H1 (cell line): Measurements from ENCODE around the gene NDUFB5. TPM values are rescaled to one million over a fixed set of nuclear protein-coding genes. Genes with fewer than 3 reads are reported as not detected.

Experiments
- CTCF ChIA-PET: fragments of 300-600 bp; sonication (Branson Sonifier 250); formaldehyde crosslinking; loops from one replicate; lab custom pipeline; 2021; ENCODE audit not compliant: partially characterized antibody; lab: Charles Lee
- POLR2A ChIA-PET: fragments of 300-600 bp; sonication (Branson Sonifier 250); formaldehyde crosslinking; loops from one replicate; lab custom pipeline; 2021; ENCODE audit warnings: inconsistent platforms; ENCODE audit not compliant: partially characterized antibody; lab: Charles Lee
- DNase-seq, 2 experiments: peaks; one replicate each; pipeline versions ENCODE4 v3.0.0 to v3.0.0-alpha.2; 2010 to 2022; ENCODE audit warnings: low spot score in 2 of 2, low read depth in 1 of 2, mixed read lengths in 1 of 2
- FAIRE-seq: peaks from 2 replicates; lab custom pipeline; 2011; peaks lifted over from hg19 to GRCh38; lab: Jason Lieb, UNC
- H2AFZ ChIP-seq: 2 replicates; pipeline ENCODE4 v1.8.1; 2012; ENCODE audit warnings: low read length, inconsistent platforms
- H2AK5ac ChIP-seq: 2 replicates; pipeline ENCODE4 v1.6.1; 2013; ENCODE audit warnings: low read depth, low read length
- H2BK120ac ChIP-seq: replicated peaks from 2 replicates; pipeline ENCODE3; 2013; ENCODE audit warnings: low read depth, low read length, inconsistent platforms
- H2BK12ac ChIP-seq: 2 replicates; pipeline ENCODE4 v1.6.1; 2013; ENCODE audit warnings: low read depth, low read length
- H2BK15ac ChIP-seq: 2 replicates; pipeline ENCODE4 v1.6.1; 2013; ENCODE audit warnings: low read length
- H2BK20ac ChIP-seq: 2 replicates; pipeline ENCODE4 v1.6.1; 2013; ENCODE audit warnings: low read length
- H2BK5ac ChIP-seq: 2 replicates; pipeline ENCODE4 v1.6.1; 2013; ENCODE audit warnings: low read depth, low read length
- H3K14ac ChIP-seq: 2 replicates; pipeline ENCODE4 v1.6.1; 2013; ENCODE audit warnings: inconsistent platforms; ENCODE audit not compliant: insufficient read length
- H3K18ac ChIP-seq: 2 replicates; pipeline ENCODE4 v1.6.1; 2013; ENCODE audit warnings: low read length; ENCODE audit errors: extremely low read depth
- H3K23ac ChIP-seq: 2 replicates; pipeline ENCODE4 v1.6.1; 2013; ENCODE audit warnings: inconsistent platforms; ENCODE audit not compliant: insufficient read length
- H3K23me2 ChIP-seq: 2 replicates; pipeline ENCODE4 v1.6.1; 2013; ENCODE audit warnings: low read depth, low read length
- H3K27ac ChIP-seq: 2 replicates; pipeline ENCODE4 v1.6.1; 2011; ENCODE audit warnings: low read depth, low read length, inconsistent platforms
- H3K27me3 ChIP-seq, 4 experiments: replicated peaks in 1 of 4; 1 replicate in 1 of 4; 2 replicates in 3 of 4; pipeline versions ENCODE4 v1.6.1 to v1.8.1; 2011 to 2013; ENCODE audit warnings: low read length in 3 of 4, mild to moderate bottlenecking in 3 of 4, inconsistent platforms in 2 of 4, mixed read lengths in 2 of 4, moderate library complexity in 1 of 4; ENCODE audit not compliant: control insufficient read depth in 3 of 4, insufficient read depth in 3 of 4; ENCODE audit errors: extremely low read depth in 1 of 4
- H3K36me3 ChIP-seq, 4 experiments: 2 replicates each; pipeline versions ENCODE4 v1.6.1 to v1.8.1; 2011 to 2013; ENCODE audit warnings: mild to moderate bottlenecking in 4 of 4, low read length in 3 of 4, moderate library complexity in 2 of 4, control low read depth in 1 of 4, inconsistent platforms in 1 of 4; ENCODE audit not compliant: insufficient read depth in 4 of 4, control insufficient read depth in 2 of 4
- H3K4ac ChIP-seq: replicated peaks from 2 replicates; pipeline ENCODE3; 2013; ENCODE audit warnings: low read length, low read depth, mixed read lengths, inconsistent platforms; ENCODE audit not compliant: insufficient read length
- H3K4me1 ChIP-seq, 4 experiments: replicated peaks in 1 of 4; 1 replicate in 1 of 4; 2 replicates in 3 of 4; pipeline versions ENCODE4 v1.6.1 to v1.8.1; 2011 to 2013; ENCODE audit warnings: low read length in 3 of 4, inconsistent platforms in 2 of 4, mixed read lengths in 1 of 4; ENCODE audit not compliant: insufficient read depth in 4 of 4, control insufficient read depth in 3 of 4
- H3K4me2 ChIP-seq, 2 experiments: 2 replicates each; pipeline versions ENCODE4 v1.6.1 to v1.8.1; 2011 to 2013; ENCODE audit warnings: low read depth in 2 of 2, low read length in 2 of 2, control low read depth in 1 of 2, inconsistent platforms in 1 of 2, mild to moderate bottlenecking in 1 of 2; ENCODE audit not compliant: insufficient read depth in 1 of 2
- H3K4me3 ChIP-seq, 4 experiments: fragments of 200-600, 300-600 bp in 1 of 4; sonication (generic), shearing (Covaris generic), sonication (Bioruptor Twin) in 1 of 4; 2 replicates each; pipeline versions ENCODE4 v1.5.1 to v1.8.1; 2011 to 2016; ENCODE audit warnings: low read length in 4 of 4, low read depth in 3 of 4, control low read depth in 2 of 4, inconsistent platforms in 2 of 4, mild to moderate bottlenecking in 2 of 4, mixed read lengths in 1 of 4, moderate library complexity in 1 of 4; ENCODE audit not compliant: insufficient read depth in 2 of 4; ENCODE audit errors: extremely low read depth in 1 of 4
- H3K56ac ChIP-seq: replicated peaks from 2 replicates; pipeline ENCODE3; 2013; ENCODE audit warnings: low read depth, mild to moderate bottlenecking, mixed read lengths, low read length, inconsistent platforms; ENCODE audit not compliant: insufficient read length
- H3K79me1 ChIP-seq: 2 replicates; pipeline ENCODE4 v1.6.1; 2013; ENCODE audit warnings: low read depth, low read length, control low read depth
- H3K79me2 ChIP-seq, 2 experiments: 2 replicates each; pipeline versions ENCODE4 v1.6.1 to v1.8.1; 2012 to 2013; ENCODE audit warnings: low read length in 2 of 2, mild to moderate bottlenecking in 2 of 2, inconsistent platforms in 1 of 2; ENCODE audit not compliant: insufficient read depth in 2 of 2, control insufficient read depth in 1 of 2
- H3K9ac ChIP-seq, 4 experiments: replicated peaks in 1 of 4; 1 replicate in 1 of 4; 2 replicates in 3 of 4; pipeline versions ENCODE4 v1.6.1 to v1.8.1; 2011 to 2013; ENCODE audit warnings: low read depth in 3 of 4, low read length in 3 of 4, control low read depth in 2 of 4, mild to moderate bottlenecking in 2 of 4, moderate library complexity in 2 of 4, inconsistent platforms in 1 of 4; ENCODE audit errors: extremely low read depth in 1 of 4
- H3K9me3 ChIP-seq, 2 experiments: 2 replicates each; pipeline versions ENCODE4 v1.6.1 to v1.8.1; 2012 to 2013; ENCODE audit warnings: mild to moderate bottlenecking in 2 of 2, moderate library complexity in 2 of 2, control low read depth in 1 of 2, inconsistent platforms in 1 of 2, low read depth in 1 of 2, low read length in 1 of 2, mixed read lengths in 1 of 2; ENCODE audit not compliant: insufficient read depth in 2 of 2
- H4K20me1 ChIP-seq, 2 experiments: replicated peaks in 1 of 2; 2 replicates each; pipeline versions ENCODE3 to v1.8.1; 2011 to 2013; ENCODE audit warnings: inconsistent platforms in 2 of 2, low read length in 2 of 2, mild to moderate bottlenecking in 1 of 2; ENCODE audit not compliant: insufficient read depth in 2 of 2, control insufficient read depth in 1 of 2
- H4K5ac ChIP-seq: 2 replicates; pipeline ENCODE4 v1.6.1; 2013; ENCODE audit warnings: low read length, low read depth, mixed read lengths, inconsistent platforms; ENCODE audit not compliant: insufficient read length
- H4K8ac ChIP-seq: 2 replicates; pipeline ENCODE4 v1.8.0; 2013; ENCODE audit warnings: mild to moderate bottlenecking, moderate library complexity, low read length, inconsistent platforms; ENCODE audit not compliant: insufficient read depth; ENCODE audit errors: extremely low read depth
- H4K91ac ChIP-seq: replicated peaks from 2 replicates; pipeline ENCODE3; 2013; ENCODE audit warnings: low read length, mixed read lengths, inconsistent platforms; ENCODE audit not compliant: insufficient read length
- HDAC2 ChIP-seq, 2 experiments: fragments of 300-600 bp in 1 of 2; sonication (generic) in 1 of 2; IDR thresholded peaks; 2 replicates each; pipeline ENCODE4 v1.6.1; 2011 to 2012; ENCODE audit warnings: low read depth in 2 of 2, low read length in 2 of 2, mild to moderate bottlenecking in 2 of 2, moderate library complexity in 2 of 2, borderline replicate concordance in 1 of 2, inconsistent platforms in 1 of 2
- JUND ChIP-seq: IDR thresholded peaks from 2 replicates; pipeline ENCODE4 v1.6.1; 2011; ENCODE audit warnings: mild to moderate bottlenecking, improper control_type of control experiment, low read length
- KDM1A ChIP-seq: fragments of 200-600, 300-600 bp; sonication (generic); IDR thresholded peaks from 2 replicates; pipeline ENCODE4 v1.7.1; 2016; ENCODE audit warnings: mild to moderate bottlenecking, low read length, borderline replicate concordance
- RBBP5 ChIP-seq: IDR thresholded peaks from 2 replicates; pipeline ENCODE4 v1.7.1; 2012; ENCODE audit warnings: low read depth, mild to moderate bottlenecking, inconsistent platforms, low read length, moderate library complexity, borderline replicate concordance
- SP2 ChIP-seq: IDR thresholded peaks from 2 replicates; pipeline ENCODE4 v1.6.1; 2012; ENCODE audit warnings: mild to moderate bottlenecking, low read length, inconsistent platforms
- WGBS, 2 experiments: shearing (Covaris generic) in 1 of 2; methylation state at CpG; one replicate each; pipeline versions ENCODE4 v1.1.6 to v1.1.7; 2013 to 2015; ENCODE audit warnings: low lambda C conversion rate in 2 of 2, mixed read lengths in 2 of 2, inconsistent platforms in 1 of 2, low coverage in 1 of 2, missing lambda C conversion rate in 1 of 2; ENCODE audit not compliant: insufficient replicate concordance in 2 of 2, insufficient coverage in 1 of 2, insufficient read length in 1 of 2; ENCODE audit errors: extremely low coverage in 1 of 2, missing lambda C conversion rate in 1 of 2; 5-methylcytosine and 5-hydroxymethylcytosine counted together
- polyA plus RNA-seq, 7 experiments: library from polyadenylated mRNA; depleted of rRNA in 3 of 7; stranded (reverse) in 5 of 7; unstranded in 2 of 7; fragments of >200 nt in 5 of 7; fragments of 200-250 nt in 2 of 7; gene quantifications; 1 replicate in 5 of 7; 2 replicates in 1 of 7; 4 replicates in 1 of 7; pipeline versions ENCODE4 v1.2.1 to v1.2.3, GENCODE V29; 2011 to 2013; ENCODE audit warnings: missing spikeins in 2 of 7, mixed read lengths in 2 of 7
- total RNA-seq: library from RNA; stranded (reverse); fragmentation: NEBNext Ultra II Directional; extraction: Animal tissue kit (Norgen Biotek cat#: 25700); gene quantifications from 2 replicates; pipeline ENCODE4 v1.2.1, GENCODE V29; 2021
- TF ChIP-seq, protein P1 (sequence below), 3 experiments: IDR thresholded peaks; 1 replicate in 2 of 3; 2 replicates in 1 of 3; pipeline versions ENCODE4 v1.5.1 to v1.6.1; 2011; ENCODE audit warnings: low read length in 3 of 3, mild to moderate bottlenecking in 3 of 3, inconsistent platforms in 2 of 3, low read depth in 1 of 3, moderate library complexity in 1 of 3; ENCODE audit not compliant: insufficient read depth in 1 of 3; ENCODE audit errors: control extremely low read depth in 1 of 3

NDUFB5 gene
- total and polyA plus RNA-seq, 2 of the 8 experiments (the other 6 are each of a cell fraction or from before 2014, with no cell fraction given) = 46.1 to 85.8 TPM

DNA sequence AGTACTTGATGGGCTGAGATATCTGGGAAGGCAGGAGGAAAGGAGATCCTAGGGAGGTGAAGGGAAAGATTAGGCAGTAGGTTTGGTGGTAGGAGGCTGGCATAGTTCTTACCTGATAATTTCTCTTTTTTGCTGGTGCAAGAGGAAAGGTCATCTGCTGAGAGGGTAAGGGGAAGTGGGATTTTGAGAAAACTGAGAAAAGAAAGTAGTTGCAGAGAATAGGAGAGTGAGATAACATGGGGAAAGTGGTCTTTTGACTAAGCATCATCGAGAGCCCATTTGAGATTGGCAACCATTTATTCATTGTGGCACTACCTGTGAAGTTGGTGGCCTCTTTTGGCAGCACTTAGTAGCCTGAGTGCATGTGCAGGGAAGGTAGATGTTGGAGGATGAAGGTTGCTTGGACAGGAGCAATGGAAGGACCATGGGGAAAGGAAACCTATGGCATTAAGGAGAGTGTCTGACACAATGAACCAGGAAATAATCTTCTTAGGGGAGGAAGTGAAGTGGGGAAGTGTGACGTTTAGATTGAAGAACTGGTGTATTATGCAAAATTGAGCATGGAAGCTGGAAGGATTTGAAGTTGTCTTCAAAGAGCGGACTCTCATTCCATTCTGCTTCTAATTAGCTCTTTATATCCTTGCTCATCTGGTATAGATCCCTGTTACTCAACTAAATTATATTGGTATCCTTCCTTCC, 26.3 kb downstream of the NDUFB5 start:
- H2BK20ac ChIP-seq = no peak overlapping the region
- no peak overlapping the region for H2AFZ ChIP-seq
- 92 to 100% methylated on average over 1 to 3 of the region's 3 CpGs for WGBS, 2 experiments
- CTCF ChIA-PET = interaction anchor here (1.7 kb wide), 1 partner anchor 19 kb away, joined by 5 read pairs; no protein-coding TSS in a partner anchor
- H2BK12ac ChIP-seq = no peak overlapping the region
- no peak for DNase-seq
- H2BK120ac ChIP-seq = no peak overlapping the region
- no peak overlapping the region for H3K14ac ChIP-seq
- no peak overlapping the region for H4K91ac ChIP-seq
- no peaks in the 10 kb centered on the region for H3K79me1 ChIP-seq
- H4K8ac ChIP-seq = no peak overlapping the region
- TF ChIP-seq RBBP5 (no peak), HDAC2 (IDR thresholded peaks at IDR 0.05; ENCODE audit: borderline replicate concordance in 1 of 2, low read depth in 2 of 2, low read length in 2 of 2) (no peak), KDM1A (no peak), SP2 (no peak), JUND (no peak)
- TF ChIP-seq, protein P1, sequence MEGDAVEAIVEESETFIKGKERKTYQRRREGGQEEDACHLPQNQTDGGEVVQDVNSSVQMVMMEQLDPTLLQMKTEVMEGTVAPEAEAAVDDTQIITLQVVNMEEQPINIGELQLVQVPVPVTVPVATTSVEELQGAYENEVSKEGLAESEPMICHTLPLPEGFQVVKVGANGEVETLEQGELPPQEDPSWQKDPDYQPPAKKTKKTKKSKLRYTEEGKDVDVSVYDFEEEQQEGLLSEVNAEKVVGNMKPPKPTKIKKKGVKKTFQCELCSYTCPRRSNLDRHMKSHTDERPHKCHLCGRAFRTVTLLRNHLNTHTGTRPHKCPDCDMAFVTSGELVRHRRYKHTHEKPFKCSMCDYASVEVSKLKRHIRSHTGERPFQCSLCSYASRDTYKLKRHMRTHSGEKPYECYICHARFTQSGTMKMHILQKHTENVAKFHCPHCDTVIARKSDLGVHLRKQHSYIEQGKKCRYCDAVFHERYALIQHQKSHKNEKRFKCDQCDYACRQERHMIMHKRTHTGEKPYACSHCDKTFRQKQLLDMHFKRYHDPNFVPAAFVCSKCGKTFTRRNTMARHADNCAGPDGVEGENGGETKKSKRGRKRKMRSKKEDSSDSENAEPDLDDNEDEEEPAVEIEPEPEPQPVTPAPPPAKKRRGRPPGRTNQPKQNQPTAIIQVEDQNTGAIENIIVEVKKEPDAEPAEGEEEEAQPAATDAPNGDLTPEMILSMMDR (IDR thresholded peaks at IDR 0.05; ENCODE audit: control extremely low read depth in 1 of 3, insufficient read depth in 1 of 3, low read depth in 1 of 3, low read length in 3 of 3) = no peak
- TF ChIP-seq, all 59 proteins: peak for 0
- Histone ChIP-seq H2BK5ac (no peak overlapping the region), H3K4me1 (peaks cover 0 to 3% (median 0%) of the 10 kb centered on the region in 4 experiments; a peak in 2 of 7 replicates), H3K79me2 (no peaks in the 10 kb centered on the region), H3K23ac (no peak overlapping the region), H4K20me1 (no peaks in the 10 kb centered on the region), H3K18ac (no peak overlapping the region), H3K4me2 (no peak overlapping the region), H4K5ac (no peak overlapping the region), H3K56ac (no peak overlapping the region), H2BK15ac (no peak overlapping the region), H3K9ac (no peak overlapping the region), H3K4ac (no peak overlapping the region), H2AK5ac (no peak overlapping the region), H3K36me3 (no peaks in the 10 kb centered on the region; a peak in 1 of 8 replicates), H3K23me2 (no peaks in the 10 kb centered on the region), H3K4me3 (no peak overlapping the region), H3K9me3 (no peaks in the 10 kb centered on the region), H3K27ac (no peak overlapping the region), H3K27me3 (no peaks in the 10 kb centered on the region)
- no peak for FAIRE-seq
- POLR2A ChIA-PET = no interaction called here
